ENCODE measurements around the gene EGLN2. TPM values are rescaled to one million over a fixed set of nuclear protein-coding genes. Genes with fewer than 3 reads are reported as not detected.

The EGLN2 gene
- total and polyA plus RNA-seq, 2 of the 4 experiments (the other 2 are of a cell fraction), result 54.1 to 60.2 TPM

DNA sequence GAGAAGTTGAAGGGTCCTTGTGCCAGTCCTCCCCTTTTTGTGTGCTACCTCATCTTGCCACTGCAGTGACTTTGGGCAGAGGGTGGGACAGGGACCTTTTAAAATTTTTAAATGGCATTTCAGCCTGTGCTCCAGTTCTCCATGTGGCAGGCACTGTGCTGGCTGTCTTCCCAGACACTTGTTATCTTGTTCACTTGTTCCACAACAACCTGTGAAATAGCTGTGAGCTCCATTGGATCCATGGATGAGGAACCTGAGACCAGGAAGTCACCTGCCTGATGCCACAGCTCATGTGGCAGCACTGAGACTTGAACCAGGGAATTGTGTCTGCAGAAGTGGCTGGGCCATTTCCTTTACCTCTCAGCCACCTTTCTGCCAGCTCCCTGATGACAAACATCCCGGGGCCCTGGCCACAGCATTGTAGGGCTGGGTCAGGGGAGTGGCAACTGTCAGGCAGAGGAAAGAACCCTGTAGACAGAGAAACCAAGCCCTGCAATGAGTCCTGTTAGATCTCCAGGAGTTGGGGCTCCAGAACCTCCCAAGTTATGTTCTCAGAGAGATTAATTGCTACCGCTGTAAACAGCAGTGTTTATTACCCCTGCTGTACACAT lies 6.4 kb downstream of the EGLN2 start:
- CTCF ChIA-PET, result no interaction called here
- H3K14ac ChIP-seq (replicated peaks; ENCODE audit: low read depth, low read length), result no peak overlapping the region
- BruUV-seq (replicated peaks), result no TSS peak
- H3K9ac ChIP-seq (ENCODE audit: low read depth, low read length), result no peak overlapping the region
- no peak overlapping the region for H3K4me2 ChIP-seq (ENCODE audit: low read depth, low read length)
- POLR2A ChIA-PET (ENCODE audit: unreplicated experiment), result no interaction called here
- no peak overlapping the region for H2BK5ac ChIP-seq (ENCODE audit: low read depth, low read length, poor library complexity, severe bottlenecking)
- H4K8ac ChIP-seq (ENCODE audit: low read depth in 2 of 2, low read length in 2 of 2), result no peak overlapping the region
- H3K56ac ChIP-seq (ENCODE audit: extremely low read depth, insufficient read depth, low read length), result no peak overlapping the region
- H3K9me1 ChIP-seq (ENCODE audit: insufficient read depth, low read length), result peaks cover 30% of the 10 kb centered on the region
- no peak overlapping the region for H3K4ac ChIP-seq (ENCODE audit: low read depth, low read length)
- no peak overlapping the region for H4K91ac ChIP-seq (ENCODE audit: insufficient read depth, low read depth, low read length)
- H3K79me1 ChIP-seq (ENCODE audit: low read depth in 1 of 2, low read length in 2 of 2), result peaks cover 24 to 96% of the 10 kb centered on the region in 2 experiments
- H2BK20ac ChIP-seq (ENCODE audit: low read depth, low read length), result no peak overlapping the region
- no peak overlapping the region for H4K5ac ChIP-seq (ENCODE audit: low read depth, low read length)
- no peak for TF ChIP-seq MXI1 (IDR thresholded peaks at IDR 0.05; ENCODE audit: borderline replicate concordance, low read depth, low read length)
- no peak for TF ChIP-seq RCOR1 (IDR thresholded peaks at IDR 0.05; ENCODE audit: insufficient replicate concordance, low read length)
- TF ChIP-seq MAZ (IDR thresholded peaks at IDR 0.05; ENCODE audit: borderline replicate concordance, low read depth, low read length), result no peak
- TF ChIP-seq NFE2L2 (IDR thresholded peaks at IDR 0.05; ENCODE audit: low read depth, low read length), result no peak
- TF ChIP-seq, protein P1, sequence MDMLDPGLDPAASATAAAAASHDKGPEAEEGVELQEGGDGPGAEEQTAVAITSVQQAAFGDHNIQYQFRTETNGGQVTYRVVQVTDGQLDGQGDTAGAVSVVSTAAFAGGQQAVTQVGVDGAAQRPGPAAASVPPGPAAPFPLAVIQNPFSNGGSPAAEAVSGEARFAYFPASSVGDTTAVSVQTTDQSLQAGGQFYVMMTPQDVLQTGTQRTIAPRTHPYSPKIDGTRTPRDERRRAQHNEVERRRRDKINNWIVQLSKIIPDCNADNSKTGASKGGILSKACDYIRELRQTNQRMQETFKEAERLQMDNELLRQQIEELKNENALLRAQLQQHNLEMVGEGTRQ (IDR thresholded peaks at IDR 0.05; ENCODE audit: low read depth, low read length), result no peak
- TF ChIP-seq, protein P2, sequence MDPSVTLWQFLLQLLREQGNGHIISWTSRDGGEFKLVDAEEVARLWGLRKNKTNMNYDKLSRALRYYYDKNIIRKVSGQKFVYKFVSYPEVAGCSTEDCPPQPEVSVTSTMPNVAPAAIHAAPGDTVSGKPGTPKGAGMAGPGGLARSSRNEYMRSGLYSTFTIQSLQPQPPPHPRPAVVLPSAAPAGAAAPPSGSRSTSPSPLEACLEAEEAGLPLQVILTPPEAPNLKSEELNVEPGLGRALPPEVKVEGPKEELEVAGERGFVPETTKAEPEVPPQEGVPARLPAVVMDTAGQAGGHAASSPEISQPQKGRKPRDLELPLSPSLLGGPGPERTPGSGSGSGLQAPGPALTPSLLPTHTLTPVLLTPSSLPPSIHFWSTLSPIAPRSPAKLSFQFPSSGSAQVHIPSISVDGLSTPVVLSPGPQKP (IDR thresholded peaks at IDR 0.05; ENCODE audit: borderline replicate concordance, low read depth, low read length), result no peak
- TF ChIP-seq CEBPB (IDR thresholded peaks at IDR 0.05; ENCODE audit: low read depth, low read length), result no peak
- TF ChIP-seq CHD1 (IDR thresholded peaks at IDR 0.05; ENCODE audit: low read depth, low read length), result no peak
- TF ChIP-seq, protein P3, sequence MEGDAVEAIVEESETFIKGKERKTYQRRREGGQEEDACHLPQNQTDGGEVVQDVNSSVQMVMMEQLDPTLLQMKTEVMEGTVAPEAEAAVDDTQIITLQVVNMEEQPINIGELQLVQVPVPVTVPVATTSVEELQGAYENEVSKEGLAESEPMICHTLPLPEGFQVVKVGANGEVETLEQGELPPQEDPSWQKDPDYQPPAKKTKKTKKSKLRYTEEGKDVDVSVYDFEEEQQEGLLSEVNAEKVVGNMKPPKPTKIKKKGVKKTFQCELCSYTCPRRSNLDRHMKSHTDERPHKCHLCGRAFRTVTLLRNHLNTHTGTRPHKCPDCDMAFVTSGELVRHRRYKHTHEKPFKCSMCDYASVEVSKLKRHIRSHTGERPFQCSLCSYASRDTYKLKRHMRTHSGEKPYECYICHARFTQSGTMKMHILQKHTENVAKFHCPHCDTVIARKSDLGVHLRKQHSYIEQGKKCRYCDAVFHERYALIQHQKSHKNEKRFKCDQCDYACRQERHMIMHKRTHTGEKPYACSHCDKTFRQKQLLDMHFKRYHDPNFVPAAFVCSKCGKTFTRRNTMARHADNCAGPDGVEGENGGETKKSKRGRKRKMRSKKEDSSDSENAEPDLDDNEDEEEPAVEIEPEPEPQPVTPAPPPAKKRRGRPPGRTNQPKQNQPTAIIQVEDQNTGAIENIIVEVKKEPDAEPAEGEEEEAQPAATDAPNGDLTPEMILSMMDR (conservative IDR thresholded peaks at IDR 0.05; ENCODE audit: low read depth, low read length), result no peak
- in situ Hi-C loops (cut with MboI; ENCODE audit: low sequenced_read_pairs) (loop anchor here (5.0 kb wide), 1 partner anchor 143 kb away; no protein-coding TSS in a partner anchor), intact Hi-C loops (cut with micrococcal nuclease) (loop anchor here (5.0 kb wide), 1 partner anchor 143 kb away; no protein-coding TSS in a partner anchor), dilution Hi-C loops (cut with HindIII; ENCODE audit: low sequenced_read_pairs, unreplicated experiment) (no loop called here)
- H2AK9ac ChIP-seq (replicated peaks; ENCODE audit: low read depth, low read length, poor library complexity), result no peak overlapping the region
- H2AK5ac ChIP-seq (ENCODE audit: low read depth, low read length), result no peak overlapping the region
- H3K18ac ChIP-seq (ENCODE audit: low read depth, low read length), result no peak overlapping the region
- peaks cover 35% of the 10 kb centered on the region for H3K4me1 ChIP-seq (ENCODE audit: control insufficient read depth, insufficient read depth, low read length)
- peaks cover 71% of the 10 kb centered on the region for H3K36me3 ChIP-seq (ENCODE audit: control insufficient read depth, insufficient read depth, low read length)
- no peak overlapping the region for H2AFZ ChIP-seq (replicated peaks; ENCODE audit: low read length, poor library complexity)
- DNase-seq, result no peak
- no peak overlapping the region for H3K23ac ChIP-seq (ENCODE audit: low read depth, low read length)
- H2BK15ac ChIP-seq (ENCODE audit: low read depth, low read length), result no peak overlapping the region
- ATAC-seq (ENCODE audit: low read depth), result no peak
- H3K27me3 ChIP-seq (ENCODE audit: control insufficient read depth, insufficient read depth, low read length), result no peaks in the 10 kb centered on the region
- H2BK120ac ChIP-seq (ENCODE audit: low read depth, low read length), result no peak overlapping the region
- no CpG with 5 or more reads among the region's 2 CpGs for WGBS, 2 experiments (ENCODE audit: extremely low coverage in 2 of 2, insufficient read length in 1 of 2)
- no peak overlapping the region for H3K4me3 ChIP-seq (ENCODE audit: insufficient read depth, low read depth, low read length)
- H4K20me1 ChIP-seq (ENCODE audit: insufficient read depth, low read length), result peaks cover 88% of the 10 kb centered on the region
- H3K9me3 ChIP-seq (ENCODE audit: control insufficient read depth, insufficient read depth, low read length), result no peaks in the 10 kb centered on the region
- H3K27ac ChIP-seq (ENCODE audit: insufficient read depth, low read length), result no peak overlapping the region
